GM21447 (cell line): ENCODE data around the gene GTF3C2.

Experiments used
- ATAC-seq: cut with Tn5 transposase; IDR thresholded peaks from one replicate; pipeline ENCODE4 v1.9.1; 2021; ENCODE audit not compliant: unreplicated experiment

Gene GTF3C2

GRCh38 chr2:27356382-27357181, at the start of gene GTF3C2:
Gene GTF3C2, minus strand, starts transcription at chr2:27356764. Its CDS starts 13,210 bp downstream, at chr2:27343554.
- ATAC-seq = peak; percentile 88

GRCh38 chr2:27400348-27401135, 44.0 kb upstream of the GTF3C2 start:
- no peak for ATAC-seq

GRCh38 chr2:27398962-27399361, 42.4 kb upstream of the GTF3C2 start:
- ATAC-seq = no peak

- ATAC-seq = no peak
Observed at GRCh38 chr2:27393225-27393624, 36.7 kb upstream of the GTF3C2 start.

GRCh38 chr2:27390822-27391679, 34.5 kb upstream of the GTF3C2 start:
- ATAC-seq = no peak

GRCh38 chr2:27381577-27382181, 25.1 kb upstream of the GTF3C2 start:
- ATAC-seq = no peak

GRCh38 chr2:27380626-27381545, 24.3 kb upstream of the GTF3C2 start, which contains the start of gene ZNF513:
Gene ZNF513, minus strand, starts transcription at chr2:27380734. Its CDS starts 208 bp downstream, at chr2:27380526.
- ATAC-seq = peak; percentile 91

- peak; percentile 38 for ATAC-seq
Observed at GRCh38 chr2:27379836-27380625, 23.5 kb upstream of the GTF3C2 start.

- ATAC-seq = no peak
Observed at GRCh38 chr2:27379383-27379835, 22.8 kb upstream of the GTF3C2 start.

- ATAC-seq = no peak
Observed at GRCh38 chr2:27378809-27379290, 22.3 kb upstream of the GTF3C2 start.

- ATAC-seq = no peak
Observed at GRCh38 chr2:27378096-27378808, 21.7 kb upstream of the GTF3C2 start.

GRCh38 chr2:27377618-27378095, 21.1 kb upstream of the GTF3C2 start:
- ATAC-seq = no peak

- ATAC-seq = no peak
Observed at GRCh38 chr2:27376866-27377617, 20.5 kb upstream of the GTF3C2 start.

- no peak for ATAC-seq
Observed at GRCh38 chr2:27376151-27376865, 19.7 kb upstream of the GTF3C2 start.

- ATAC-seq = no peak
Observed at GRCh38 chr2:27375513-27376099, 19.0 kb upstream of the GTF3C2 start.

- ATAC-seq = no peak
Observed at GRCh38 chr2:27373567-27373966, 17.0 kb upstream of the GTF3C2 start.
